HUES48 (cell line): Measurements from ENCODE around the gene RIN1.
A peak's percentile ranks its signal among the peaks of the same experiment; 100 is the strongest.
"Not testable (repeated sequence)": the region's sequence is repeated elsewhere in the genome, so short reads cannot be mapped to it uniquely, and the experiment has no call there.

Experiments used
- H3K27ac ChIP-seq: one replicate; pipeline ENCODE4 v1.7.0; 2013; ENCODE audit warnings: low read depth, low read length, inconsistent platforms
- H3K27me3 ChIP-seq: 2 replicates; pipeline ENCODE4 v1.6.1; 2013; ENCODE audit warnings: mild to moderate bottlenecking, low read length; ENCODE audit not compliant: control insufficient read depth, insufficient read depth
- H3K36me3 ChIP-seq: 2 replicates; pipeline ENCODE4 v1.6.1; 2013; ENCODE audit warnings: low read length; ENCODE audit not compliant: control insufficient read depth, insufficient read depth
- H3K4me1 ChIP-seq: 2 replicates; pipeline ENCODE4 v1.6.1; 2013; ENCODE audit warnings: mild to moderate bottlenecking, low read length; ENCODE audit not compliant: control insufficient read depth, insufficient read depth
- H3K4me3 ChIP-seq: 2 replicates; pipeline ENCODE4 v1.5.1; 2013; ENCODE audit warnings: mild to moderate bottlenecking, low read depth, low read length
- H3K9ac ChIP-seq: 2 replicates; pipeline ENCODE4 v1.6.1; 2013; ENCODE audit warnings: mild to moderate bottlenecking, low read depth, low read length, moderate library complexity
- H3K9me3 ChIP-seq: 2 replicates; pipeline ENCODE4 v1.6.1; 2013; ENCODE audit warnings: low read length; ENCODE audit not compliant: control insufficient read depth, insufficient read depth

The RIN1 gene

GRCh38 chr11:66336234-66337102 lies at the start of gene RIN1:
Gene RIN1 (minus strand): TSS chr11:66336434. CDS start chr11:66336402, 32 bp downstream.
- H3K4me1 ChIP-seq, result peaks cover 18% of the 10 kb centered on the region
- no peaks in the 10 kb centered on the region for H3K27me3 ChIP-seq
- H3K27ac ChIP-seq, result peak within 1 kb of the TSS; percentile 65
- peak within 1 kb of the TSS; percentile 53 for H3K4me3 ChIP-seq
- H3K9ac ChIP-seq, result peak within 1 kb of the TSS; percentile 12; the same call in 1 of the 2 replicates
- peaks cover 41% of the 10 kb centered on the region for H3K36me3 ChIP-seq
- H3K9me3 ChIP-seq, result no peaks in the 10 kb centered on the region

- not testable (repeated sequence) for H3K9ac ChIP-seq, H3K4me1 ChIP-seq, H3K4me3 ChIP-seq, H3K27ac ChIP-seq, H3K27me3 ChIP-seq, H3K36me3 ChIP-seq, H3K9me3 ChIP-seq
These were observed 48.1 kb upstream of the RIN1 start for GRCh38 chr11:66384316-66384715.

GRCh38 chr11:66380264-66380663 lies 44.0 kb upstream of the RIN1 start:
- not testable (repeated sequence) for H3K4me3 ChIP-seq, H3K27ac ChIP-seq, H3K36me3 ChIP-seq, H3K9ac ChIP-seq, H3K9me3 ChIP-seq, H3K4me1 ChIP-seq, H3K27me3 ChIP-seq

GRCh38 chr11:66373690-66374287 lies 37.6 kb upstream of the RIN1 start:
- not testable (repeated sequence) for H3K27me3 ChIP-seq, H3K4me3 ChIP-seq, H3K27ac ChIP-seq, H3K9me3 ChIP-seq, H3K9ac ChIP-seq
- Histone ChIP-seq H3K36me3 (peaks cover 11% of the 10 kb centered on the region), H3K4me1 (peaks cover 13% of the 10 kb centered on the region)

- no peaks in the 10 kb centered on the region for H3K27me3 ChIP-seq
- peaks cover 16% of the 10 kb centered on the region for H3K36me3 ChIP-seq
- no peaks in the 10 kb centered on the region for H3K9me3 ChIP-seq
- no peak overlapping the region for H3K9ac ChIP-seq
- no peak overlapping the region for H3K4me3 ChIP-seq
- peaks cover 13% of the 10 kb centered on the region for H3K4me1 ChIP-seq
- no peak overlapping the region for H3K27ac ChIP-seq
These were observed 37.0 kb upstream of the RIN1 start for GRCh38 chr11:66373265-66373664.

GRCh38 chr11:66371627-66372415 lies 35.6 kb upstream of the RIN1 start, which contains the start of gene SLC29A2:
Gene SLC29A2 (minus strand): TSS chr11:66371760. CDS start chr11:66371591, 169 bp downstream.
- peak within 1 kb of the TSS; percentile 93 for H3K27ac ChIP-seq
- H3K9me3 ChIP-seq, result no peaks in the 10 kb centered on the region
- peak within 1 kb of the TSS; percentile 90 for H3K9ac ChIP-seq

GRCh38 chr11:66369073-66369894 lies 33.0 kb upstream of the RIN1 start:
- peaks cover 13% of the 10 kb centered on the region for H3K4me1 ChIP-seq
- H3K9me3 ChIP-seq, result no peaks in the 10 kb centered on the region
- no peak overlapping the region for H3K9ac ChIP-seq
- H3K4me3 ChIP-seq, result peak overlapping the region; percentile 96
- no peaks in the 10 kb centered on the region for H3K27me3 ChIP-seq
- peaks cover 51% of the 10 kb centered on the region for H3K36me3 ChIP-seq
- peak overlapping the region; percentile 25 for H3K27ac ChIP-seq

More at GRCh38 chr11:66371627-66372415, 35.6 kb upstream of the RIN1 start, which contains the start of gene SLC29A2:
- H3K27me3 ChIP-seq, result no peaks in the 10 kb centered on the region
- H3K4me3 ChIP-seq, result peak within 1 kb of the TSS; percentile 96
- peaks cover 13% of the 10 kb centered on the region for H3K4me1 ChIP-seq
- peaks cover 30% of the 10 kb centered on the region for H3K36me3 ChIP-seq

GRCh38 chr11:66368484-66368883 lies 32.2 kb upstream of the RIN1 start:
- no peak overlapping the region for H3K9ac ChIP-seq
- no peaks in the 10 kb centered on the region for H3K27me3 ChIP-seq
- no peaks in the 10 kb centered on the region for H3K9me3 ChIP-seq
- no peak overlapping the region for H3K27ac ChIP-seq
- peaks cover 13% of the 10 kb centered on the region for H3K4me1 ChIP-seq
- H3K36me3 ChIP-seq, result peaks cover 54% of the 10 kb centered on the region
- no peak overlapping the region for H3K4me3 ChIP-seq

GRCh38 chr11:66367561-66368312 lies 31.5 kb upstream of the RIN1 start:
- no peak overlapping the region for H3K27ac ChIP-seq
- H3K36me3 ChIP-seq, result peaks cover 61% of the 10 kb centered on the region
- no peak overlapping the region for H3K9ac ChIP-seq
- H3K4me3 ChIP-seq, result no peak overlapping the region
- H3K27me3 ChIP-seq, result no peaks in the 10 kb centered on the region
- no peaks in the 10 kb centered on the region for H3K9me3 ChIP-seq
- peaks cover 11% of the 10 kb centered on the region for H3K4me1 ChIP-seq
